GM12873 (cell line): ENCODE results near the gene SF3B2.
A peak's percentile ranks its signal among the peaks of the same experiment; 100 is the strongest.

Experiments used
- TF ChIP-seq, protein P1 (sequence below): IDR thresholded peaks from 2 replicates; pipeline ENCODE4 v1.5.1; 2012; ENCODE audit warnings: low read depth, mild to moderate bottlenecking, moderate library complexity, low read length, control low read depth; ENCODE audit not compliant: insufficient read depth; ENCODE audit errors: missing control alignments

Gene SF3B2, protein sequence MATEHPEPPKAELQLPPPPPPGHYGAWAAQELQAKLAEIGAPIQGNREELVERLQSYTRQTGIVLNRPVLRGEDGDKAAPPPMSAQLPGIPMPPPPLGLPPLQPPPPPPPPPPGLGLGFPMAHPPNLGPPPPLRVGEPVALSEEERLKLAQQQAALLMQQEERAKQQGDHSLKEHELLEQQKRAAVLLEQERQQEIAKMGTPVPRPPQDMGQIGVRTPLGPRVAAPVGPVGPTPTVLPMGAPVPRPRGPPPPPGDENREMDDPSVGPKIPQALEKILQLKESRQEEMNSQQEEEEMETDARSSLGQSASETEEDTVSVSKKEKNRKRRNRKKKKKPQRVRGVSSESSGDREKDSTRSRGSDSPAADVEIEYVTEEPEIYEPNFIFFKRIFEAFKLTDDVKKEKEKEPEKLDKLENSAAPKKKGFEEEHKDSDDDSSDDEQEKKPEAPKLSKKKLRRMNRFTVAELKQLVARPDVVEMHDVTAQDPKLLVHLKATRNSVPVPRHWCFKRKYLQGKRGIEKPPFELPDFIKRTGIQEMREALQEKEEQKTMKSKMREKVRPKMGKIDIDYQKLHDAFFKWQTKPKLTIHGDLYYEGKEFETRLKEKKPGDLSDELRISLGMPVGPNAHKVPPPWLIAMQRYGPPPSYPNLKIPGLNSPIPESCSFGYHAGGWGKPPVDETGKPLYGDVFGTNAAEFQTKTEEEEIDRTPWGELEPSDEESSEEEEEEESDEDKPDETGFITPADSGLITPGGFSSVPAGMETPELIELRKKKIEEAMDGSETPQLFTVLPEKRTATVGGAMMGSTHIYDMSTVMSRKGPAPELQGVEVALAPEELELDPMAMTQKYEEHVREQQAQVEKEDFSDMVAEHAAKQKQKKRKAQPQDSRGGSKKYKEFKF

DNA sequence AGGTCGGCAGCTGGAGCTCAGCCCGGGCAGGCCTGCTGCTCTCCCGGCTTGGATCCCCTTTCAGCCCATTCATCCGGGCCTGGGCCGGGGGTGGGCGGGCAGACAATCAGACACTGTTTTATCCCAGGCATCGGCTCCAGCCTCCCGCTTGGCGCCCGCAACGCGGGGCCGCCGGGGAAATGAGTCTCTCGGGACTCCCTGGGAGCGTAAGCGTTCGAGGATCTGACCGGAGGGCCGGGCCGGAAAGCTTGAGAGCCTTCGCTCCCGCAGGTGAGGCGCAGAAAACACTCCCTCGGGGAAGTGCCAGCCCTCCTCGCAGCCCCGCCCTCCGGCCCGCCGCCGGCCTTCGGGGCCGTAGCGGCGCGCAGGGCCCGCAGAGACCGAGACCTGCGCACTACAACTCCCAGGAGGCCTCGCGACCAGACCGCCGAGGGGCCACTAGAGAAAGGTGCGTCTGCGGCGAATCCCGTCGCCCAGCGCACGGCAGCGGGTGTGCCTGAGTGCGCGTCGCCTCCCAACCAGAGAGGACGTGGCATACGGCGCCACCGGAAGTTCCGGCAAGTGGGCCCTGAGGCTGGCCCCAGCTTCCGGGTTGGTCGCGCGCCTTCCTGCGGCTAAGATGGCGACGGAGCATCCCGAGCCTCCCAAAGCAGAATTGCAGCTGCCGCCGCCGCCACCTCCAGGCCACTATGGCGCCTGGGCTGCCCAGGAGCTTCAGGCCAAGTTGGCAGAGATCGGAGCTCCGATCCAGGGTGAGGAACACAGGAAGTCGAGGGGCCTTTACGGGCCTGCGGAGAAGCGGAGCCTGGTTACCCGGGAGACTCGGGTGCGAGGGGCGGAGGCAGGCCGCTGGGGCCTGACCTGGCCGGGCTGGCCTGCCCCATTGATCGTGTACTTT is at the start of gene SF3B2:
TSS of gene SF3B2 (plus strand) at position 599 of the 898 bp plus-strand sequence. CDS start at position 620, 21 bp downstream.
- TF ChIP-seq, protein P1, sequence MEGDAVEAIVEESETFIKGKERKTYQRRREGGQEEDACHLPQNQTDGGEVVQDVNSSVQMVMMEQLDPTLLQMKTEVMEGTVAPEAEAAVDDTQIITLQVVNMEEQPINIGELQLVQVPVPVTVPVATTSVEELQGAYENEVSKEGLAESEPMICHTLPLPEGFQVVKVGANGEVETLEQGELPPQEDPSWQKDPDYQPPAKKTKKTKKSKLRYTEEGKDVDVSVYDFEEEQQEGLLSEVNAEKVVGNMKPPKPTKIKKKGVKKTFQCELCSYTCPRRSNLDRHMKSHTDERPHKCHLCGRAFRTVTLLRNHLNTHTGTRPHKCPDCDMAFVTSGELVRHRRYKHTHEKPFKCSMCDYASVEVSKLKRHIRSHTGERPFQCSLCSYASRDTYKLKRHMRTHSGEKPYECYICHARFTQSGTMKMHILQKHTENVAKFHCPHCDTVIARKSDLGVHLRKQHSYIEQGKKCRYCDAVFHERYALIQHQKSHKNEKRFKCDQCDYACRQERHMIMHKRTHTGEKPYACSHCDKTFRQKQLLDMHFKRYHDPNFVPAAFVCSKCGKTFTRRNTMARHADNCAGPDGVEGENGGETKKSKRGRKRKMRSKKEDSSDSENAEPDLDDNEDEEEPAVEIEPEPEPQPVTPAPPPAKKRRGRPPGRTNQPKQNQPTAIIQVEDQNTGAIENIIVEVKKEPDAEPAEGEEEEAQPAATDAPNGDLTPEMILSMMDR = no peak

DNA sequence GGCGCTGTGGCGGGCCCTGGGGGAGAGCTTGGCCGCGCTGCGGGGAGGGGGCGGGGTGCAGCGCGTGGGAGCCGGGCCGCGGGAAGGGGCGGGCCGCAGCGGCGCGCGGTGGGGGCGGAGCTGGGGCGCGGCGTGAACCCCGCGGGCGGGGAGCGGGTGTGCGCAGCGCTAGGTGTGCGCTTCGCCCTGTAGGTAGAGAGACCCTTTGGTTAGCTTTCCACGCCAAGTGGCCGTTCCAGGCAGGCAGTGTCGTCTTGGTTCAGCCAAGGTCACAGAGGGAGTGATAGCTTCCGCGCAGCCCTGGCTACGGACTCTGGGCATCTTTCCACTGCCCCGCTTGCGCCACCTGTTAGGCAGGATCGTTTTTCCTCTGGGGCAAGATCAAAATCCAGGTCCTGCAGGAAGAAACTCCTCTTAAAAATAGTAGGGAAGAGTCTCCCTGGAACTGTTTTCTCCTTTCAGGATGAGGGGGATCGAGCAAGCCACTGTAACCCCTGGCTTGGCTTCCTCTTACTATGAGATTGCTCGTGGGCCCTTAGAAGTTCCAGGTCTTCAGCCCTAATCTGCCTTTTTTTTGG is 49.4 kb upstream of the SF3B2 start:
- TF ChIP-seq, protein P1 = peak; percentile 29

DNA sequence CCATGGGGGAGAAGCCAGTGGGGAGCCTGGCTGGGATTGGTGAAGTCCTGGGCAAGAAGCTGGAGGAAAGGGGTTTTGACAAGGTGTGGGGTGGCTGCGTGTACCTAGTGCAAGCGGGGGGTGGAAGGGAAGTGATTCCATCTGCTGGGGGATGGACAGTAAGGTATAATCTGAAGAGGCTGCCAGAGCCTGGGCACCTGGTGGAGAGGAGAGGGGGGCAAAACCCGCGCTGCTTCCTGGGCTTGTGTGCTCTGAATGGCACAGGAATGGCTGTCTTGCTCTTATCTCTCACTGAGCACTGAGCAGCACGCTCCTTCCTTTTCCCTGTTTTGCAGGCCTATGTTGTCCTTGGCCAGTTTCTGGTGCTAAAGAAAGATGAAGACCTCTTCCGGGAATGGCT is 48.9 kb upstream of the SF3B2 start:
- TF ChIP-seq, protein P1 = no peak

DNA sequence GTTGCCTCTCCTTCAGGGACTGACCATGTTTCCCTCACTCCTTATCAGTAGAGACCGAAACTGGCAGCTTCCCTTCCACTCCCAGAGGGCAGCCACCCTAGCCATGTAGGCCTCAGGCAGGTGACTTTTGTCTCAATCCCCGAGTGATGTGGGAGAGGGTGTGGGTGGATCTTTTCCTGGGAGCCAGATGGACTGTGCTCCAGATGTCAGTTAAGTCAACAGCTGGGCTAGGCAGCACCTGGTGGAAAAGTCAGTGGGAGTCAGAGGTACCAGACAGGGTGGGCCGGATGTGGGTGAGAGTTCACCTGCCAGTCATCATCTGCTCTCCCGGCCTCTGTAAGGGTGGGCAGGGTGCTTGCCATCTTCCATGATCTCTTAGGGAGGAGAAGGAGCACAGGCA is 48.0 kb upstream of the SF3B2 start:
- TF ChIP-seq, protein P1 = no peak

DNA sequence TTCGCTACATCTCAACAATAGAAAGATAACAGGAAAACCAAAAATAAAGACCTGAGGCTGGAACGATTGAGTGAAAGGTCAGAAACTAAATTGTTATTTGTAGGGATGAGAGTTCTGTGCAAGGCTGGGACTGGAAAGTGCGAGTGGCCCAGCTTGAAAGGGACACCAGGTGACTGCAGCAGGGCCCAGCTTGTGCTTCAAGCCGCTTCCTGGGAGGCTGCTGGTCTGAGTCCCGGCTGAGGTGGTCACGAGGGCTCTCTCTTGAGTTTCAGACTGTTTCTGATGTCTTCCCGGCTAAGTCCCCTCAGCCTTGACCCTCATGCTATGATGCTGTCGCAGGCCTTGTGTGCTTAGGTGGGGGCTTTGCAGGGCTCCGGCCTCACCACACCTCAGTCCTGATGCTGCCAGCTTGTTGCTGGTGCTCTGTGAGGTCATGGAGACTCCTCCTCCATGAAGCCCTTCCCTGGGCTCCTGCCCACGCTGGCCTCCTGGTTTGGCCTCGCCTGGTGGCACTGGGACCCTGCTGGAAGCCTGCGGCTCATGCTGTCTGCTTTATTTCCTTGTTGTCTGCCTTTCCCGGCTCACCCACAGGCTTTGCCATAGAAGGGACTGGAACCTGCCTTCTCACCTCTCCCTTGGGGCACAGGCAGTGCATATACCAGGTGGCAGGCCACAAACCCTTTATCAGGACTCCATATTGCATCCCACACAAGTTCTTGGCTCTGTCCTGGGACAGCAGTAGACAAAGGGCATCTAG is 45.9 kb upstream of the SF3B2 start:
- TF ChIP-seq, protein P1 = no peak

DNA sequence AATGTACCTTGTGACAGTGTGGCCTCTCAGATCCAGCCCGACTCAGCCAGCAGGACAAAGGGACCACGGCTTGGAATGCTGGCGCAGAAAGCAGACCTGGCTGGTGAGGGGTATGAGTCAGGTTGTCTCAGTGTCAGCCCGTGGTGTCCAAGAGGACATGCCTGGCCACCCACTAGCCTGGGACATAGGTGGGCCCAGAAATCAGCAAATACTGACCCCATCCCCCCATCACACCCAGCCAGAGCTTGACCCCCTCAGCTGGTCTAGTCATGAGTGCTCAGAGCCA is 45.3 kb upstream of the SF3B2 start:
- TF ChIP-seq, protein P1 = no peak
